Keratinocyte (primary cell): Measurements from ENCODE around the gene LRIG2. TPM values are rescaled to one million over a fixed set of nuclear protein-coding genes. Genes with fewer than 3 reads are reported as not detected.

Experiments used
- DNase-seq: peaks from one replicate; pipeline ENCODE4 v3.0.0-alpha.2; 2011; ENCODE audit warnings: low read depth, missing footprints, low spot score
- FAIRE-seq: peaks from 2 replicates; lab custom pipeline; 2011; peaks lifted over from hg19 to GRCh38; lab: Jason Lieb, UNC
- H2AFZ ChIP-seq: 2 replicates; pipeline ENCODE4 v1.6.0; 2012; ENCODE audit warnings: low read length, control low read depth, inconsistent platforms; ENCODE audit not compliant: control insufficient read depth
- H3K27ac ChIP-seq: 2 replicates; pipeline ENCODE4 v1.5.1; 2011; ENCODE audit warnings: low read length; ENCODE audit not compliant: control insufficient read depth, insufficient read depth
- H3K27me3 ChIP-seq: 3 replicates; pipeline ENCODE4 v1.6.0; 2011; ENCODE audit warnings: low read length; ENCODE audit not compliant: control insufficient read depth, insufficient read depth; ENCODE audit errors: extremely low read depth
- H3K36me3 ChIP-seq, 2 experiments: 2 replicates in 1 of 2; 3 replicates in 1 of 2; pipeline ENCODE4 v1.5.1; 2011; ENCODE audit warnings: low read length in 2 of 2, mild to moderate bottlenecking in 1 of 2; ENCODE audit not compliant: control insufficient read depth in 2 of 2, insufficient read depth in 2 of 2; ENCODE audit errors: extremely low read depth in 1 of 2
- H3K4me1 ChIP-seq: 3 replicates; pipeline ENCODE4 v1.5.1; 2011; ENCODE audit warnings: low read length; ENCODE audit not compliant: control insufficient read depth, insufficient read depth; ENCODE audit errors: extremely low read depth
- H3K4me2 ChIP-seq: 3 replicates; pipeline ENCODE4 v1.6.0; 2011; ENCODE audit warnings: low read depth, low read length; ENCODE audit not compliant: control insufficient read depth, insufficient read depth; ENCODE audit errors: extremely low read depth
- H3K4me3 ChIP-seq, 3 experiments: fragments of 200-600 bp in 1 of 3; sonication (generic) in 1 of 3; 2 replicates in 2 of 3; 3 replicates in 1 of 3; pipeline ENCODE4 v1.5.1; 2011 to 2016; ENCODE audit warnings: low read length in 3 of 3, mild to moderate bottlenecking in 3 of 3, control low read depth in 2 of 3, inconsistent platforms in 1 of 3, low read depth in 1 of 3, mixed read lengths in 1 of 3, mixed run types in 1 of 3, moderate library complexity in 1 of 3; ENCODE audit not compliant: control insufficient read depth in 2 of 3, insufficient read depth in 2 of 3; ENCODE audit errors: extremely low read depth in 1 of 3
- H3K79me2 ChIP-seq: 2 replicates; pipeline ENCODE4 v1.6.0; 2012; ENCODE audit warnings: low read length; ENCODE audit not compliant: control insufficient read depth, insufficient read depth
- H3K9ac ChIP-seq: 3 replicates; pipeline ENCODE4 v1.6.0; 2011; ENCODE audit warnings: low read length; ENCODE audit not compliant: control insufficient read depth, insufficient read depth; ENCODE audit errors: extremely low read depth
- H3K9me1 ChIP-seq: 3 replicates; pipeline ENCODE4 v1.6.0; 2011; ENCODE audit warnings: low read length; ENCODE audit not compliant: control insufficient read depth, insufficient read depth; ENCODE audit errors: extremely low read depth
- H3K9me3 ChIP-seq: 2 replicates; pipeline ENCODE4 v1.5.1; 2012; ENCODE audit warnings: low read depth, low read length; ENCODE audit not compliant: control insufficient read depth
- H4K20me1 ChIP-seq: 3 replicates; pipeline ENCODE4 v1.6.0; 2011; ENCODE audit warnings: low read length; ENCODE audit not compliant: control insufficient read depth, insufficient read depth; ENCODE audit errors: extremely low read depth
- EZH2 ChIP-seq: IDR thresholded peaks from one replicate; pipeline ENCODE4 v1.6.1; 2012; ENCODE audit warnings: inconsistent platforms, mild to moderate bottlenecking, low read length, moderate library complexity
- dilution Hi-C: fragments of 300-500 bp; cut with MboI; formaldehyde crosslinking; loops from one replicate; pipeline ENCODE4 v1.7.0; 2020; ENCODE audit warnings: low sequenced_read_pairs; ENCODE audit not compliant: extremely low pct_ligation_motif_present
- polyA plus RNA-seq, 5 experiments: library from polyadenylated mRNA; depleted of rRNA in 3 of 5; stranded (reverse) in 3 of 5; stranded (forward) in 1 of 5; unstranded in 1 of 5; fragments of >200 nt; gene quantifications; 1 replicate in 1 of 5; 2 replicates in 3 of 5; 3 replicates in 1 of 5; pipeline versions ENCODE4 v1.2.1 to v1.2.3, GENCODE V29; 2011 to 2012; ENCODE audit warnings: missing spikeins in 2 of 5, low read depth in 1 of 5, low replicate concordance in 1 of 5
- TF ChIP-seq, protein P1 (sequence below), 3 experiments: IDR thresholded peaks in 1 of 3; conservative IDR thresholded peaks in 1 of 3; optimal IDR thresholded peaks in 1 of 3; 2 replicates in 2 of 3; 3 replicates in 1 of 3; pipeline versions ENCODE3 to v1.5.1; 2011; ENCODE audit warnings: low read length in 3 of 3, mild to moderate bottlenecking in 3 of 3, moderate library complexity in 2 of 3, control low read depth in 1 of 3, inconsistent platforms in 1 of 3; ENCODE audit not compliant: insufficient read depth in 2 of 3; ENCODE audit errors: extremely low read depth in 1 of 3

LRIG2 gene
- polyA plus RNA-seq, 1 donor (not counting 4 experiments of a cell fraction or from before 2014, with no cell fraction given) = 12.5 TPM

DNA sequence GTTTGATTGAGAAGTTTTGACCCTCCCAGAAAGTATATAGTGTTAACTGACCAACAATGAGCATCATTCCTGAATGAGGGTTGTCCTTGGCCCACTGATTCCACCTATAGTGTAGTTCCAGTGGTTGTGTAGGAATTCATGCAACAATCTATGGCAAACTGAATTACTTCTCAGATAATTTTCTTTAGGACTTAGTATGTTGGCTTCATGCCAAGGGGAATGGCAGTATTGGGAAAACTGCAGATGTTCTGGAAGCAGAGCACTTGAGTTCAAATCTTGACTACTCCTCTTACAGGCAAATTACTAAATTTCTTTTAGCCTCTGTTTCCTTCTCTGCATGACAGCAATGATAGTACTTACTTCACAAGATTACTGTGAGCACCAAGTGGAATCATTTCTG is 65.8 kb downstream of the LRIG2 start:
- no peaks in the 10 kb centered on the region for H3K9me3 ChIP-seq
- FAIRE-seq (no peak), DNase-seq (no peak)
- no peaks in the 10 kb centered on the region for H4K20me1 ChIP-seq
- no peaks in the 10 kb centered on the region for H3K9me1 ChIP-seq
- no peaks in the 10 kb centered on the region for H3K27me3 ChIP-seq
- no peaks in the 10 kb centered on the region for H3K79me2 ChIP-seq
- H3K4me3 ChIP-seq = no peak overlapping the region
- H3K36me3 ChIP-seq = no peaks in the 10 kb centered on the region
- peaks cover 21% of the 10 kb centered on the region for H3K4me1 ChIP-seq
- no peak overlapping the region for H3K27ac ChIP-seq
- no peak for TF ChIP-seq EZH2
- TF ChIP-seq, protein P1, sequence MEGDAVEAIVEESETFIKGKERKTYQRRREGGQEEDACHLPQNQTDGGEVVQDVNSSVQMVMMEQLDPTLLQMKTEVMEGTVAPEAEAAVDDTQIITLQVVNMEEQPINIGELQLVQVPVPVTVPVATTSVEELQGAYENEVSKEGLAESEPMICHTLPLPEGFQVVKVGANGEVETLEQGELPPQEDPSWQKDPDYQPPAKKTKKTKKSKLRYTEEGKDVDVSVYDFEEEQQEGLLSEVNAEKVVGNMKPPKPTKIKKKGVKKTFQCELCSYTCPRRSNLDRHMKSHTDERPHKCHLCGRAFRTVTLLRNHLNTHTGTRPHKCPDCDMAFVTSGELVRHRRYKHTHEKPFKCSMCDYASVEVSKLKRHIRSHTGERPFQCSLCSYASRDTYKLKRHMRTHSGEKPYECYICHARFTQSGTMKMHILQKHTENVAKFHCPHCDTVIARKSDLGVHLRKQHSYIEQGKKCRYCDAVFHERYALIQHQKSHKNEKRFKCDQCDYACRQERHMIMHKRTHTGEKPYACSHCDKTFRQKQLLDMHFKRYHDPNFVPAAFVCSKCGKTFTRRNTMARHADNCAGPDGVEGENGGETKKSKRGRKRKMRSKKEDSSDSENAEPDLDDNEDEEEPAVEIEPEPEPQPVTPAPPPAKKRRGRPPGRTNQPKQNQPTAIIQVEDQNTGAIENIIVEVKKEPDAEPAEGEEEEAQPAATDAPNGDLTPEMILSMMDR (optimal IDR thresholded peaks at IDR 0.05 in 1 of 3, IDR thresholded peaks at IDR 0.05 in 1 of 3, conservative IDR thresholded peaks at IDR 0.05 in 1 of 3; ENCODE audit: extremely low read depth in 1 of 3, insufficient read depth in 2 of 3, low read length in 3 of 3) = no peak
- no peak overlapping the region for H3K9ac ChIP-seq
- dilution Hi-C loops = no loop called here
- H2AFZ ChIP-seq = no peak overlapping the region
- no peak overlapping the region for H3K4me2 ChIP-seq

DNA sequence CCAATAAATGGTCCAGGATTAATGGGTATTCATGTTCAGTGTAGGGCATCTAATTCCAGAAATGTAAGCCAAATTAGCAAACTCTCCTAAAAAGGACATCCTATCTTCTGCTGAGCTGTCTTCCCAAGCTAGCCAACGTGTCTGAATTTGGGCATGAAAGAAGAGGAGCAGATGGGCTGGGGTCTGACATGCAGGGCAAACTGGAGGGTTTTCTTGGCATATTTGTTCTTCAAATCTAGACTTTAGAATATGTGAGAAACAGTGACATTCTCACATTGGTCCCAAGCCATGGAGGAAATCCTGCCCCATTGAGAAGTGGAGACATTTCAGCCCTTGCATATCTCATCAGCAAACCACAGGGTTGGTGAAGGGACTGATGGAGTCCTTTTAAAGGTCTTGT is 67.2 kb downstream of the LRIG2 start:
- H3K9ac ChIP-seq = no peak overlapping the region
- TF ChIP-seq, protein P1 (optimal IDR thresholded peaks at IDR 0.05 in 1 of 3, IDR thresholded peaks at IDR 0.05 in 1 of 3, conservative IDR thresholded peaks at IDR 0.05 in 1 of 3; ENCODE audit: extremely low read depth in 1 of 3, insufficient read depth in 2 of 3, low read length in 3 of 3) = no peak
- TF ChIP-seq EZH2 = no peak
- H3K4me1 ChIP-seq = peaks cover 21% of the 10 kb centered on the region
- H3K27ac ChIP-seq = no peak overlapping the region
- FAIRE-seq (no peak), DNase-seq (no peak)
- H4K20me1 ChIP-seq = no peaks in the 10 kb centered on the region
- H3K4me3 ChIP-seq = no peak overlapping the region
- no peaks in the 10 kb centered on the region for H3K9me1 ChIP-seq
- H2AFZ ChIP-seq = no peak overlapping the region
- no peak overlapping the region for H3K4me2 ChIP-seq
- no peaks in the 10 kb centered on the region for H3K36me3 ChIP-seq
- no peaks in the 10 kb centered on the region for H3K9me3 ChIP-seq
- dilution Hi-C loops = no loop called here
- no peaks in the 10 kb centered on the region for H3K27me3 ChIP-seq
- no peaks in the 10 kb centered on the region for H3K79me2 ChIP-seq
